IPS DF 4.7 (cell line): ENCODE measurements around the gene IL1RAP.
A peak's percentile ranks its signal among the peaks of the same experiment; 100 is the strongest.

Experiments
- DNase-seq: peaks from one replicate; pipeline ENCODE4 v3.0.0-alpha.2; 2013; ENCODE audit warnings: low spot score; ENCODE audit errors: extremely low read depth

The IL1RAP gene

DNA sequence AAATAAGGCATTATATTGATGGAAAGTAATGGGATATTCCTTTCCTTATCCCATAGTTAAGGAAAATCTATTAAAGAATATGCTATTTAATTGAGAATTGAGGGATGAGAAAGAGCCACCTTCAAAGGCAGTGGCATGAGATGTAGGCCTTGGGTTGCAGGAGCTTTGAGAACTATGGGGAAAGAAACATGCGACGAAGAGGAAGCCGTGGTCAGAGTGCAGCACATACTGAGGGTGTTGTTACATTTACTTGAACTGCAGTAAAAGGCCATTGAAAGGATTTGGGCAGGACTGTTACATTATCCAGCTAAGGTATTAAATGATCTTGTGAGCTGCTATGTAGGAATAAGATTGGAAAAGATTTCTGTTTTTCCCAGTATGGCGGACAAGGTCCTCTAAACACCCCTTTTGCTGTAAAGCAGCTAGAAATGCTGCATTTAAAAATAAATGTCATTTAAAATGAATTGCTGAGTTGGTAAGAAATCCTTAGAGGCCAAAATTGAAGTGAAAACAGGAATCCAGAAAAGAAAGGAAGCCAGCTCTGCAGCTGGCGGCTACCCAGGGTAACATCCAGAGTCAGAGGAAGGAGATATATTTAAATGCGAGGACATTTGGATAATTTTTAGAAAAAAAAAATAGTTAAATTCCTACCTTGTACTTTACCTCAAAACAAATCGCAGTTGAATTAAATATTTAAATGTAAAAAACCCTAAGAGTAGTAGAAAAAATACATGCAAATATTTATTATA lies 61.7 kb downstream of the IL1RAP start:
- DNase-seq = no peak

DNA sequence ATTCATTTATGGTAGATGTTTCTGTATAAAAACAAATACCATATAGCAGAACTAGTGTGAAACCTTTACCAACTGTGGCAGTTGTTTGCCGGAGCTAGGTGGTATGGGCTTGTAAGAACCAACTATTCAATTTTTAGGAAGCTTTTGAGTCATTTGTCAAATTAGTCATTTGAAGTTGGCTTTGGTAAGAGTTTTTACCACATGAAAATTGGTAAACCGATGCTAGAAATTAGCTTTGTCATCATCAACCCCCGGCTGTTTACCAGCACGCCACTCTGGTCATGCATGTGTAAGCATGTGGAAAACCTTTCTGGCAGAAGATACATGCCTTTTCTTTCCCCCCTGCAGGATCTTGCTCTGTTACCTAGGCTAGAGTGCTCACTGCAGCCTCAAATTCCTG lies 63.3 kb downstream of the IL1RAP start:
- DNase-seq = no peak

DNA sequence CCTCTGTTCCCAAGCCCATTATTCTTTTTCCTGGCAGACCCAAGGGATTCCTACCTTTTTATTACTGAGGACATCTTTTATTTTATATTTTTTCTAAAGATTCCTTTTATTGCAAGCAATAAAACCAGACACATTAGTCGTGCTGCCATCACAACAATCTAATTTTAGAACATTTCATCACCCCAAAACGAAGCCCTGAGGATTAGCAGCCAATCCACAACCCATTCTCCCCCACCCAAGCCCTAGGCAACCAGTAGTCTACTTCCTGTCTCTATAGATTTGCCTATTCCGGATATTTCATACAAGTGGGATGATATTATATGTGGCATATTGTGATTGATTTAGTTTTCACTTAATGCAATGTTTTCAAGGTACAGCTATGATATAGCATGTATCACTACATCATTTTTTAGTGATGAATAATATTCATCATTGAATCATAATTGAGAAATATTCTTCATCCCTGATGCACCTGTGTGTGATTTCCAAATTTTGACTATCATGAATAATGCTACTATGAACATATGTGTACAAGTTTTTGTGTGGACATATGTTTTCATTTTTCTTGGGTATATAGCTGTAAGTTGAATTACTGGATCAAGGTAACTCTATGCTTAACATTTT lies 65.7 kb downstream of the IL1RAP start:
- no peak for DNase-seq

DNA sequence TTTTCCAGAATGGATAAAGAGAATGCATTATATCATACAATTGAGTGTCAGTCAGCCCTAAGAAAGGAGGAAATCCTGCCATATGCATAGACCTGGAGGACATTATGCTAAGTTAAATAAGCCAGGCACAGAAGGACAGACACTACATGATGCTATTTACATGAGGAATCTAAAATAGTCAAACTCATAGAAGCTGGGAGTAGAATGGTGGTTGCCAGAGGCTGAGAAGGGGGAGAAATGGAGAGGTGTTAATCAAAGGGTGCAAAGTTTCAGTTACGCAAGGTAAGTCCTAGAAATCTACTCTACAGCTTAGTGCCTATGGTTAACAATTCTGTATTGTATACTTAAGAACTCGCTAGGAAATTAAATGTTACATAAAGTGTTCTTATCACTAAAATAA lies 66.5 kb downstream of the IL1RAP start:
- no peak for DNase-seq

DNA sequence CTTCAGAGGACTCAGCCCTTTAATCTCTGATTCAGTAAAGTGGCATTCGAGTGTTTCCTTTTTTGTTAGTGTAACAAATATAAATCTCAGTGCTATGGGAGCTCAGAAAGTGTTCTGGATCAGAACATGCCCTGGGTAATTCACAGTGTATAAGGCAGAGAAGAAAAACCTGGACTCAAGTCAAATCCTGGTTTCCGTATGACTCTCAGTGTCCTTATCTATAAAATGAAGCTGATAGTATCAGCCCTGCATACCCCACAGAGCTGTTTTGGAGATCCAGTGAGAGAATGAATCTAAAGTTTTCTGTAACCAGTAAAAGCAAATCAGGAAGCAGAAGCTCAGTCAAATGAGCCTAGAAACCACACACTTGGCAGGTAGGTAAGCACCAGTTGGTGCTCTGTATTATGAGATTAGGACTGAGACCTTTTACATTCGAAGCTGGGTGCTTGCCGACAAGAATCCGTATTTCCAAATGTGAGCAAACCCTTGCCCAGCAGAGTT lies 67.2 kb downstream of the IL1RAP start:
- DNase-seq = no peak

DNA sequence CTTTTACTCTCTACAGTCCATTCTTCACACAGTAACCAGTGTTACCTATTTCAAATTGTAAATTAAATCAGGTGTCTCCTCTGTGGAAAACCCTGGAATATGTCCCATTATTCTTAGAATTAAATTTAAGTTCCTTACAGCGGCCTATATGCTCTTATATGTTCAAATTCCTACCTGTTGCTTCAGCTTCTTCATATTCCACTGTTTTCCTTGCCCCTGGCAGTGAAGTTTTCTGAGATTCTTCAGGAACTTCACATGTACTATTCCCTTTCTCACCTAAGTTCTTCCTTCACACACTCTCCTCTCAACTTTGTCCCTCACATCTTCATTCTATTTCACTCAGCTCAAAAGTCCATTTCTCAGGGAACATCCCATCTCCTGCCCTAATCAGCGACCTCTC lies 68.8 kb downstream of the IL1RAP start:
- no peak for DNase-seq

DNA sequence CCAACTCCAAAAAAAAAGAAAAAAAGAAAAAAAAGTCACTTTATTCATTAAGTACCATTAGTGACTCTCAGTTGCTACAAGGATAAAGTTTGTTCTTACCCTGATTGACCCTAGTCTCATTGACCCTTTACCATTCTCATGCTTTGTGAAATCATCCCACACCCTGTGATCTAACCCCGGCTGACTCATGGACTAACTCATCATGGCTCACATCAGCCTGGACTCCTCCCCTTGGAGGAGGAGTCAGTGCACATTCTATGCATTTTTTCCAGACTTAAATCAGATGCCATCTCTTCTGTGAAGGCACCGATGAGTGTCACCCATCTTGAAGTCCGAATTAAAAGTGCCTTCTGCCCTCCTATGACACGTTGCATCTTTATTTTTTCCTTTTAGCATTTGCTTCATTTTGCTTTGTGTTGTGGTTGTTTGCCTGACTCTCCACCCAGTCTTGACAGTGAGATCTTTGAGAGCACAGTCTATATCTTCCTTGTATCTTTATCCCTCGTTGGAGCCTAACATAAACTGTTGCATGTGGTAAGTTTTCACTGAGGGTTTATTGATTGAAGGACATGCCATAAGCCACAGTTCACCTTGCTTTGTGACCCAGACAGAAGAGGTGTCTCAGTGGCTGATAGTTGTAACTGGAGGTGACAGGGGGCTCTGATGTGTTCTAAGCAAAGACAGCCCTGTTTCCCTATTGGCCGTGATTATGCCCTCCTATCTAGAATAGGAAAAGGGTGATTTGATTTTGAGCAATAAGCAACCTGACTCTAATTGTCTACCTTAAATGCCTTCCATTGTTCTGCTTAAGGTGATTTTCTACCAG lies 72.1 kb downstream of the IL1RAP start:
- DNase-seq = peak; percentile 11

DNA sequence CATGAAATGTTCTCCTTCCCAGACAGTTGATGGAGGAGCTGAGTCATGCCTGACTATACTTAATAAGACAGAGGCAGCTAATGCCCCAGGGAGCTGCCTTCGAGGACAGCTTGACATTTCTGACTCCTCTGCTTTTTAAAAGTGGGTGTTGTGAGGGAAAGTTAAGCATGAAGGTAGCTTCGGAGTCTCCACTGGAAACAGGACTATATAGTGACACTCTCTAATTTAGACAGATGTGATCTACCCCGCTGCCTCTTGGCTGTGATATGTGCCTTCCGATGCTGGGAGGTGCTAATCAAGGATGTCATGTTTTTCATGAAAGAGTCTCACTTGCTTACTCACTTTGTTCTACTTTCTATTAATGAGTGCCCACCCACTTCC lies 72.7 kb downstream of the IL1RAP start:
- no peak for DNase-seq

DNA sequence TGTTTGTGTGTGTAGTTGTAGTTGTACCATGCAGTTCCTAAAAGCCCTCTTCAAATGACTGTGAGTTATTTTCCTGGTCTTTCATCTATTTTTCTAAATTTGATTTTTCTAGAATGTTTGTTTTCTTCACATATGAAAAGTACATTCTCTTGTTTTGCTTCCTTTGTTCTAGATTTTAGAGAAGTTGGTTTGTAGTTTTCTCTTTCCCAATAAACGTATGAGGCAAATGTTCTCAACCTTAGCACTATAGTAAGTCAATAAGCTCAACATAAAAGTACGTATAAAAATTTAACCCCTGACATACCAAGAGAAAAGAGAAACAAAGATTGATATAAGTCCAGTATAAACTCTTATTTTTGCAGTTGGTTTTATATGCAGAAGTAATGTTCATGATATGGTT lies 74.7 kb downstream of the IL1RAP start:
- no peak for DNase-seq

DNA sequence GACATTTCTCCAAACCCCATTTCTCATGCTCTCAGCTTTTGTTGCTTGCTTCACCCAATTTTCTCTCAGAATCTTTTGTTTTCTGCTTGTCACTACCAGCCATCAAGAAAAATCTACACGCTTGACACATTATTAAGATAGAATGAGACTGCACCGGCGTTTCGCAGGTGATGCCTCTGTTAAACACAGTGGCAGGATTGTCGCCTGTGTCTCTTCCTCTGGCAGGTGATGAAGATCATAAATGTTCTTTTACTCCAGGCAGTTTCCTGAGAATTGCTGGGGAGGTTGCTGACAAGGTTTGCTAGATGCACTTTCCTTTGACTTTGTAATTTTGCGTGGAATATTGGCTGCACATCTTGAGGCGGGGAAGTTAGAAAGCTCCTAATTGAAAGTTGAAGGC lies 75.4 kb downstream of the IL1RAP start:
- DNase-seq = no peak

DNA sequence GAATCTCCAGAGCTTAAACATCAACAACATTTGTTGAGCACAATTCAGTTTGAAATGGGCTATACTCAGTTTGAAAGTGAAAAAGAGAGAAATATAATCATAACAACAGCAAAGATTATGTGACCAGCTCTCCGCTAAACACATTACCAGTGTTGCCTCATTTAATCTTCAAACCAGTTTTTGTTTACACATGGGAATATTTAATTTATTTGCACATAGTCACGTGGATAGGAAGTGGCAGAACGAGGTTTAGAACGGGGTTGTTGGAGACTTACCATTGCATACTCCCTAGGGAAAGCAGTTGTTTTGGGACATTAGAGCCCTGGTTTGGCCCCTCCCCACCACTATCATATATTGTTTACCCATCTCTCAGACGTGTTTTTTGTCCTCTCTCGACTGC lies 77.2 kb downstream of the IL1RAP start:
- DNase-seq = no peak

DNA sequence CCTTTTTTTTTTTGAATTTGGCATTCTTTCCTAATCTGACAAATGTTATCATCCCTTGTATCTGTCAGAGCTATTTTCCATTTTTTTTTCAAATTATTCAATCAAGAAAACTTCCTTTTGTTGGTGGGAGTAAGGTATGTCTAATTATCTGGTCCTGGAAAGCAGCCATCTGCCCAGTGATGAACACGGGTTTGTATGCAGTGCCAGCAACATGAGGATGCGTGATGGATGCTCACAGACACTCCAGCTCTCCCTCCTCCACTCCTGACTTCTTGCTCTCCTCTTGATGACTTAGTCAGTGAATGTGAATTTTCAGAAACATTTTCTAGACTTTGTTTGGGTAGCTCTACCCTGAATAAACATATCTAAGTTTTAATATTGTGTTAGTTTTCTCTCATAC lies 79.2 kb downstream of the IL1RAP start:
- no peak for DNase-seq

DNA sequence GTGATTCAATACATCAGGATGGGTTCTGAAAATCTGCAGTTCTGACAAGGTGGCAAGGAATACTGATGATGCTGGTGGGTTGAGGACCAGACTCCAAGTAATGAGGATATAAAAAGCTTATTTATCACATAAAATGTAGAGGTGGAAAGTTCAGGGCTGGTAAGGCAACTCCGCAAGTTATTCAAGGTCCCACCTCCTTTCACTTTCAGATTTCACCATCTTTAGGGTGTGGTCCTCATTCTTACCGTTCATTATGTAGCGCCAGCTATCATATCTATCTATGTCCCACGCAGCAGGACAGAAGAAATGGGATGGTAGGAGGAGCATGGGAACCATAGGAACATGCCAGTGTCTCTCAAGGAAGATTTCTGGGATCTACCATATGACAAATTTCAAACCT lies 80.3 kb downstream of the IL1RAP start:
- no peak for DNase-seq

DNA sequence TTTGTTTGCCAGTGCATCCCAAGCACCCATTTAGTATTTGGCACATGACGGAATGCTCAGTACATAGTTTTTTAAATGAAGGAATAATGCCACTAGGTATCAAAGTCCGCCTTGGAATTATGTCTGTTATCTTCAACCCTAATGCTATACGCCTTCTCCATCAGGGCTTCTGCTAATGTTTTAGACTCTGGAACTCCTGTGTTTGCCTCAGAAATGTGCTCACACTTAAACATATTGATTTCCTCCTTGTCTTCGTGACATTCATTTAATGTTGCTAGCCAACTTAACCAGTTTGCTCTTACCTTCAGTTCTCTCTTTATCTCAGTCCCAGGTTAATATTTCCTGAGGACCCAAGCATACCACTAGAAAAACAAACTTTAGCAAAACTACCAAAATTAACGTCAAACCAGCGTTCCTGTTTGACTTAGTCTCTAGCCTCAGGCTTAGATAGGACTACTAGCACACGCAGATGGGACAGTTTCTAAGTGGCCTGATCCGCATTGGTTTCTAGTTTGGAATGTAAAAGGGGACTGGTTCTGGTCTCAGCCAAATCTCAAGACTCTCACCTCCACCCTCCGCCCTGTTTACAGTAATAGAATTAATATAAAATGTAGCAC lies 81.4 kb downstream of the IL1RAP start:
- no peak for DNase-seq

DNA sequence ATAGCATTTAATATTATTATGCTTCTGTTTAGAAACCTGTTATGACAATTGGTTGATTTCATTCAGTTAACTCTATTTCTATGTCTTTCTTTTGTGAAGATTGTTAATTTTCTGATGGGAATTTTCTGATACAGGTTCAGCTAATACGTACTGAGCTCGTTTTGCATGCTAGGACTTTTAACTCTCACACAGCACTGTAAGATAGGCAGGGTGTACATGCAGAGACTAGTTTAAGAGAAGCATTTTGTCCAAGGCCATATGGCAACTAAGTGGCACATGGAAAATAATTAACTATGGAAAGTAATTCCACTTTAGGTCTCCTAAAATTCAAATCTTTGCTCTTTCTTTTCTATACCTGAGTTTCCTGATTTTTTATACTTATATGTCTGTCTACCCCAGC lies 81.9 kb downstream of the IL1RAP start:
- DNase-seq = no peak

DNA sequence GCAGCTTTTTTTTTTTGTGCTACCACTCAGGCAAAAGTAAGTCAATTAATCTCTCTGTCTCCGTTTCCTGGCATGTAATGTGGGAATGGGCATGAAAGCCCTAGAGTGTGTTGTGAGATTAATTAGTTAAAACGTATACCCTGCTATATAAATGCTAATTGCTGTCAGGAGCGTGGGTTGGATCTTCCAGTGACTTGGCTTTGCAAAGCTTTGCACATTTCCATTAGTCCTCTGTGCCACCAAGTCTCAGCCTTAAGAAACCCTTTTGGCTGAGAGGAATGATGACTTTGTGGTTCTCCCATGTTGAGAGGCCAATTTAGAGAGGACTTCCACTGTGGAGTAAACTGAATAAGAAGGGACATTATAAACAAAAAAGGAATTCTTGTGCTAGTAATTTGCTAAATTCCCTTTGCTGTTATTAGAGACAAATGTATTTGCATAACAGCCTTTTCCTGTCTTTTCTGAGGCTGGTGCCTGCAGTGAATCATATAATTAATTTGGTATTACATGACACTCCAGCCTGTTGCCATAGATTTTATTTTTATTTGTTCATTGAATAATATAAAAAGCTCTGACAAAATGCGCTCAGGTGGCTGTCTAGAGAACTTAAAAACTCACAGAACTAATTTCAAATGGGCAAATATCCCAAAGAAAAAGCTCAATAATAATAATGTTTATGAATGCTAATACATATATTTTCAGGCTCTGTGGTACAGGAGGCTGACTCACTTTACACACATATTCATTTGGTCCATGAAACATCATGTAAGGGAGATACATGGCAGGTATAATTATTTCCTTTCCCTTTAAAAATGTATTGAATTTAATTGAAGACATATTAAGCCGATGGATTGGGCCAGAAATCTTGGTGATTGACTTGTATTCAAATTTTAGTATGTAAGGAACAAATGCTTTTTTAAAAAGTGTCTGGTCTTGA lies 82.7 kb downstream of the IL1RAP start:
- no peak for DNase-seq

DNA sequence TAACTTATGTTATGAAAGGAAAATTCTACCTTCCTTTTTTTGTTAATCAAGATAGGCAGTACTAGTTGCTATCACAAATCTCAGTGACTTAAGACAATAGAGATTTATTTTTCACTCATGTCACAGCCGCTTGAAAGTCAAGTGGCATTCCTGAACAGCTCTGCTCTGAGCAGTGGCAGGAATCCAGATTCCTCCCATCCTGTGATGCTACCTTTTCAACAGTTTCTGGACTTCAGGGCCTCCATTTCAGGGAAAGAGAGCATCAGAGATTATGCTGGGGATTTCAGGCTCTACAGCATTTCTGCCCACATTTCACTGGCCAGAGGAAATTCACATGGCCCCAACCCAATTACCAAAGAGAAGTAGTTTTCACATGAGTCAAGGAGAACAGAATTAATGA lies 83.4 kb downstream of the IL1RAP start:
- no peak for DNase-seq

DNA sequence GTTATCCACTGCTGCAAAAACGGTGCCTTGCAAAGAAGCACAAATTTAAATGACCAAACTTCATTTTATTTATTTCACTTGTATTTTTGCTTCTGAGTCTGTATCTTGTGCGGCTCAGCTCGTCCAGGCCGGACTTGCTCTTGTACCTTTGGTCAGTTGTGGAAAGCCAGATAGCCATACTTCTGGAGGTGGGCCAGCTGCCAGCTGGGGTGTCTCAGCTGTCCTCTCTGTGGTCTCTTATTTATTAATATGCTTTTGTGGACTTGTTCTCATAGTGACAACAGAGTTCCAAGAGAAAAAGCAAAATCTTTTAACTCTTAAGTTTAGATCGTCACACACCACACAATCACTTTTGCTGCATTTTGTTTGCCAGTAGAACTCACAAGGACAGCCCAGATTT lies 87.7 kb downstream of the IL1RAP start:
- DNase-seq = no peak

DNA sequence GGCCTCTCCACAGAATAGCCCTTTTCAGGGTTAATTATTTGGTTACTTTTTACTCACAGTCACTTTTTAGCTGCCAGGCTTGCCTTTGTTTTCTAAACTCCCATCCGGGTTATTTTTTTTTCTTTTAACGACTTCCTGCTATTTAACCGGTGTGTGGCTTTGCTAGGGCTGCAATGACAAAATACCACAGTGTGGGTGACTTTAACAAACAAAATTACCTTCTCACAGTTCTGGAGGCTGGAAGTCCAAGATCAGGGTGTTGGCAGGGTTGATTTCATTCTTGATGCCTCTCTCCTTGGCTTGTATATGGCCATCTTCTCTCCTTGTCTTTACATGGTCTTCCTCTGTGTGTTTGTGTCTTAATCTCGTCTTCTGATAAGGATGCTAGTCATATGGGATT lies 91.5 kb downstream of the IL1RAP start:
- no peak for DNase-seq

DNA sequence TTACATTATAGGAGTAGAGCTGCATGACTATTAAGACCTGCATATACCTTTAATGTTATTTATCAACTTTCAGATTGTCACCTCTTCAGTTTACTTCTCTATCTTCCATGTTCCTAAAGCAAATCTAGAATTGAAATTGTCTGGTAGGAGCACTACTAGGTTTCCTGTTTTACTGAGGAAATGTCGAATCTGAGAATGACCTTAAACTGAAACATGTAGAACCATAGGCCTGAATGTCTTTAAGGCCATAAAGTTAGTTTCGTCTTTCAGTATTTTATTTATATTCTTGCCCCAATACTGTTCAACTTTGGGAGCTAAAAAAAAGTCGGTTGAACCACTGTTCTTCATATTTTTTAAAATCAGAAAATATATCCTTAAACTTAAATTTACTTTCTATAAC lies 92.7 kb downstream of the IL1RAP start:
- no peak for DNase-seq

DNA sequence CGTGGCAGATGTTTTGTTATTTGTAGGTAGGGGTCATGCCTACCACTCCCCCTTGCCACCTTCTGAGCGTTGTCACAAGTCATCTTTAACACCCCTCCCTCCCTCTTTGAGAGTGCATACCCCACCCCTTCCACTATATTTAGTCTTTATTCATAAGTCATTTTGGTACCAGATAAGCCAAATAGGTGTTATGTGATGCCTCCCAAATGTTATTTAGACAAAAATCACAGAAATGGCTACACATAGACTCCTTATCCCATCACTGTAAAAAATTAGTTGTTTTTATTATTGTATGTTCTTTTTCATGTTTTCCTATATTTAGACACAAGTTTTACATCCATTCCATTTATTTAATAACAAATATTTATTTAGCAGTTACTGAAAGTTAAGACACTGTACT lies 93.1 kb downstream of the IL1RAP start:
- DNase-seq = no peak
